Activated T-helper 1 cell treated with anti-CD3 and anti-CD28 coated beads, Interleukin-12 subunit alpha, Interleukin-12 subunit beta, Interleukin-2, Interleukin-4 antibody, amounts not matched to agents 30 ng/mL and 10 ng/mL and 1 ng/mL, durations not matched to agents 14 hours and 24 hours and 36 hours (primary cell): Measurements from ENCODE around the gene EXOC6B. TPM values are rescaled to one million over a fixed set of nuclear protein-coding genes. Genes with fewer than 3 reads are reported as not detected.
"Not testable (repeated sequence)": the region's sequence is repeated elsewhere in the genome, so short reads cannot be mapped to it uniquely, and the experiment has no call there.

Experiments used
- DNase-seq: peaks from one replicate; pipeline ENCODE4 v3.0.0; 2021; ENCODE audit warnings: low spot score
- H3K27ac Mint-ChIP-seq: one replicate; pipeline ENCODE4 v1.8.0; 2021; ENCODE audit warnings: mild to moderate bottlenecking, mixed read lengths
- H3K27me3 Mint-ChIP-seq: one replicate; pipeline ENCODE4 v1.8.0; 2022; ENCODE audit warnings: mild to moderate bottlenecking, moderate library complexity, mixed read lengths; ENCODE audit not compliant: insufficient read depth
- H3K36me3 Mint-ChIP-seq: one replicate; pipeline ENCODE4 v1.8.0; 2021; ENCODE audit warnings: low read depth, mixed read lengths
- H3K4me1 Mint-ChIP-seq: one replicate; pipeline ENCODE4 v1.8.0; 2021; ENCODE audit warnings: low read depth, mixed read lengths
- H3K4me3 Mint-ChIP-seq: one replicate; pipeline ENCODE4 v1.8.0; 2021; ENCODE audit warnings: mild to moderate bottlenecking, moderate library complexity, mixed read lengths
- H3K9me3 Mint-ChIP-seq: one replicate; pipeline ENCODE4 v1.8.0; 2021; ENCODE audit warnings: mixed read lengths
- intact Hi-C: fragments of 100-400 bp; cut with micrococcal nuclease; formaldehyde crosslinking; loops from one replicate; pipeline ENCODE4 v1.15.1; 2024
- total RNA-seq: library from RNA; stranded (reverse); gene quantifications from 2 replicates; pipeline ENCODE4 v1.2.3, GENCODE V29; 2022

EXOC6B gene
- total RNA-seq, 1 donor from 2014 or later, result 7.7 TPM

DNA sequence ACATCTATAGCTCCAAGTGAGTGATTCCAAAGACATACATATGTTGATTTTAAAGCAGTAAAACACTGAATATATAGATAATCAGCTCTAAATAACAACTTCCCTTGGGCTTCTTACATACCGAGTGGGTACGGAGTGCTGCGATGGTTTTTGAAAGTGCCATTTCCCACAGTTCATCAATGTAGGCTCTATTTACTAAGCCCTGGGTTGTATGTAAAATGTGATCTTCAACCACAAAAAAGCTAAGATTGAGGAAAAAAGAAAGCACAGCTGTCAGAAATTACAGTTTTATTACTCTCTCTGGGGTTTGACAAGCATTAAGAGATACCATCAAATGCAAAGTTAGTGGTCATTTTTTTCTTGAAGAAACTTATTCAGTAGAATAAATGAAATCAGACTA lies 312.8 kb downstream of the EXOC6B start:
- no peaks in the 10 kb centered on the region for H3K4me1 Mint-ChIP-seq
- DNase-seq, result no peak
- no peaks in the 10 kb centered on the region for H3K27me3 Mint-ChIP-seq
- intact Hi-C loops, result no loop called here
- H3K4me3 Mint-ChIP-seq, result no peak overlapping the region
- H3K27ac Mint-ChIP-seq, result no peak overlapping the region
- H3K36me3 Mint-ChIP-seq, result no peaks in the 10 kb centered on the region
- no peaks in the 10 kb centered on the region for H3K9me3 Mint-ChIP-seq

DNA sequence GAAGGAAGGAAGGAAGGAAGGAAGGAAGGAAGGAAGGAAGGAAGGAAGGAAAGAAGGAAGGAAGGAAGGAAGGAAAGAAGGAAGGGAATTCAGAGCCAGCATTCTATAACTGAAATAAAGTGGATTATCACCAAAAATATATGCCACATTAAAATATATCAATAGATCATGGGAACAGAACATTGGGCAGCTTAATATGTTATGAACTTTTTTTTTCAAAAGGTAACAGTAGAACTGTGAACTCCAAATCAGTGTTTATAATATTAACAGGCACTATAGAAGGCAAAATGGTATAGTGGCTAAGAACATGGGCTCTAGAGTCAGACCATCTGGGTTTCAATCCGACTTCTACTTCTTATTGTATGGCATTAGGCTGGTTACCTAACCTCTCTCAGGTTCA lies 313.5 kb downstream of the EXOC6B start:
- Mint-ChIP-seq H3K4me3 (no peak overlapping the region), H3K9me3 (no peaks in the 10 kb centered on the region), H3K27ac (no peak overlapping the region), H3K27me3 (no peaks in the 10 kb centered on the region), H3K36me3 (no peaks in the 10 kb centered on the region), H3K4me1 (no peaks in the 10 kb centered on the region)
- DNase-seq, result no peak
- intact Hi-C loops, result no loop called here

DNA sequence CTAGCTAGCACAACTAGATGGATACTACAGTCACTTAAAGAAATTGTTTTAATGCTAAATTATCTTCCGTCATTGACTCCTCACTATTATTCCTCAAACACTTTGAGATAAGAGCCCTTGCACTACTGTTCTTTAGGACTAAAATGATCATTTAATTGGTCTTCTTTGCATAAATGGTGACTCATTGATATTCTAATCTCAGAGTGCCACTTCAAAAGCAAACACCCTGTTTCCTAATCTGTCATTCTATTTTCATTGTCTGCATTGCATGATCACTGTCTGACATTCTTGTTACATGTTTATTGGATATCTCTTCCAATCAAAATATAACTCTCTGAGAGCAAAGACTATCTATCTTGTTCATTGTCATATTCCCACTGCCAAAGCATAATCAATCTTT lies 313.9 kb downstream of the EXOC6B start:
- intact Hi-C loops, result no loop called here
- H3K4me1 Mint-ChIP-seq, result no peaks in the 10 kb centered on the region

DNA sequence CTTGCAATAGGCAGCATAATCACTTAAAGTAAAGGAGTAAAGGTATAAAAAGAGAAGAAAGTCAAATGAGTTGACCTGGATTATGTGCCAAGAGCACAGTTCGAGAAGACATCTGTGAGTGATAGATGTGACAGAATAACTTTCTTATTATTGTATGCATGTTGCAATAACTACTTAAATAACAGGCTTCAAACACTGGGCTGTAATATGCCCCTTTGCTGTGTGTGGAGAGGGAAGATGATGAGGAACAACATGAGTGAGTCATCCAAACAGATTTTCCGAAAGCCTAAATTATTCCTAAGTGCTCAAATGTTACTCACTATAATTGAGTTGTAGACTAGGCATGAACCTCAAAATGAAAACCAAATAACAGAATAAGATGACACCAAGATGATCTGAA lies 328.1 kb downstream of the EXOC6B start:
- Mint-ChIP-seq H3K9me3 (no peaks in the 10 kb centered on the region), H3K4me3 (no peak overlapping the region), H3K4me1 (no peaks in the 10 kb centered on the region), H3K27me3 (no peaks in the 10 kb centered on the region), H3K36me3 (no peaks in the 10 kb centered on the region), H3K27ac (no peak overlapping the region)
- intact Hi-C loops, result no loop called here
- DNase-seq, result no peak

More for the DNA sequence above, 313.9 kb downstream of the EXOC6B start:
- Mint-ChIP-seq H3K27me3 (no peaks in the 10 kb centered on the region), H3K27ac (no peak overlapping the region), H3K4me3 (no peak overlapping the region), H3K9me3 (no peaks in the 10 kb centered on the region), H3K36me3 (no peaks in the 10 kb centered on the region)
- DNase-seq, result no peak

DNA sequence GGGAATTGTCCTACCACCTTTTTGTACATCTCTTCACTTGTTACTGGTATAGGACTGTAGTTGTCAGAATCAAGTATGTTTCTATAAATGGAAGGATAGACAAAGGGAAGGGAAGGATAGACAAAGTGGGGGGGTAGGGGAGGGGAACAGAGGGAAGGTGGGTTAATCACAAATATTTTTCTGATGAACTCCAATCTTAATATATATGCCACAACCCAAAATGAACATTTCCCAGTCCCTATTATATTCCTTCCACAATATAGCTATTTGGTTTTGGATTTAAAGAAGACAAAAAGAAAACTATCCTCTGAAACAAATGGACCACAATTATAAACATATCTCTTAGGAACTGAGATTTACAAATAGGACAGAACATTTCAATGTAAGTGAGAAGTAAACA lies 329.4 kb downstream of the EXOC6B start:
- Mint-ChIP-seq H3K27ac (no peak overlapping the region), H3K27me3 (no peaks in the 10 kb centered on the region), H3K4me1 (no peaks in the 10 kb centered on the region), H3K9me3 (no peaks in the 10 kb centered on the region), H3K4me3 (no peak overlapping the region), H3K36me3 (no peaks in the 10 kb centered on the region)
- no peak for DNase-seq
- intact Hi-C loops, result no loop called here

DNA sequence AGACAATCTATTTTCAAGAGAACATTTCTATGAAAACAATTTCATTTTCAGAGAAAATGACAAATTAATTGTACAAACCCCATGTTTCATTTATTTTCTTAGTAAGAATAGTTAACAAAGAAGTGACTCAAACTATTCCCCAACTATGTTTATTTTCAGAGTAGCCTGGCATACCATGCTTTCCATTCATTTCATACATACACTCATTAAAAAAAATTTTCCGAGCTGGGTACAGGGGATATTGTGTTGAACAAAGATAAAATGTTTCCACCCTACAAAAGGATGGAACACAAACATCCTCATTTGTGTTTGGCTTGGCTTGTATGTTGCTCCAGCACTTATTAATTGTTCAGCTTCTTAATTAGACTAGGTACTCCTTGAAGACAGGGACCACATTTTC lies 331.4 kb downstream of the EXOC6B start:
- no peak for DNase-seq
- Mint-ChIP-seq H3K4me1 (no peaks in the 10 kb centered on the region), H3K27me3 (no peaks in the 10 kb centered on the region), H3K4me3 (no peak overlapping the region), H3K36me3 (no peaks in the 10 kb centered on the region), H3K27ac (no peak overlapping the region), H3K9me3 (no peaks in the 10 kb centered on the region)
- intact Hi-C loops, result no loop called here

DNA sequence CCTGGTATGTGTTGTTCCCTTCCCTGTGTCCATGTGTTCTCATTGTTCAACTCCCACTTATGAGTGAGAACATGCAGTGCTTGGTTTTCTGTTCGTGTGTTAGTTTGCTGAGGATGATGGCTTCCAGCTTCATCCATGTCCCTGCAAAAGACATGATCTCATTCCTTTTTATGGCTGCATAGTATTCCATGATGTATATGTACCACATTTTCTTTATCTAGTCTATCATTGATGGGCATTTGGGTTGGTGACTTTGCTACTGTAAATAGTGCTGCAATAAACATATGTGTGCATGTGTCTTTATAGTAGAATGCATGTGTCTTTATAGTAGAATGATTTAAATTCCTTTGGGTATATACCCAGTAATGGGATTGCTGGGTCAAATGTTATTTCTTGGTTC lies 341.2 kb downstream of the EXOC6B start:
- DNase-seq, H3K27me3 Mint-ChIP-seq, H3K9me3 Mint-ChIP-seq, H3K4me1 Mint-ChIP-seq, intact Hi-C loops, H3K36me3 Mint-ChIP-seq, H3K4me3 Mint-ChIP-seq, H3K27ac Mint-ChIP-seq: not testable (repeated sequence)

DNA sequence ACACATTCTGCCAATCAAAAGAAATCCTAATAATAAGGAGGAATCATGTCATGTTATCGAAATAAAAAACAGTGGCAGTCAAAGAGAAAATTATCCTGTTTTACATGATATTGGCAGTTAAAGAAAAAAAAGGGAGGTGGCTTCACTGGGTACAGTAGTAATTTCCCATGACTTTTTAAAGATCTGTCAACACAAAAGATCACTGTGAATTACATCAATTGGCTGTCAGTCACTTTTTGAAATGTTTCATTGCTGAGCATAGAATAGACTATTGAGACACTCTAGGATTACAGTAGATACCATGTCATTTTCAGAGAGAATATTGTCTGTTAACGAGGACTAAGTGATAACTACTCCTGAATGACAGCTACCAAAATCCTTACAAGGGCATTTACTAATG lies 342.5 kb downstream of the EXOC6B start:
- Mint-ChIP-seq H3K36me3 (no peaks in the 10 kb centered on the region), H3K27ac (no peak overlapping the region), H3K9me3 (peaks cover 4% of the 10 kb centered on the region), H3K4me3 (no peak overlapping the region), H3K4me1 (no peaks in the 10 kb centered on the region), H3K27me3 (no peaks in the 10 kb centered on the region)
- intact Hi-C loops, result no loop called here
- DNase-seq, result no peak

DNA sequence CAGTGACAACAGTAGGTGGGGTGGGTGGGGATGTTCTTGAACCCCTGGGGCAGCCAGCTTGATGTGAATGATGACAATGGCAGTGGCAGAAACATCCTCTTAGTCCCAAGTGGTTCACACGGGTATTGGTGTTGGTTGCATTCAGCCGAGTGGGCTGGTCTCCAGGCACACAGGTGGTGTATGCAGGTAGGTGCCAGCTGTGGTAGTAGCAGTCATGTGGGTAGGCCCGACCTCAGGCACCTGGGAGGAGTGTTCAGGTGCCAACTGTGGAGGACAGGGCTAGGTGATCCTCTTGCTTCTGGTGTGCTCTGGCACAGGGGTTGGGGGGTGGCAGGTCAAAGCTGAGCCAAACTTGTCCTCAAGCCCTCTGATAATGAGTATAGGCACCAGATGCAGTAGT lies 350.6 kb downstream of the EXOC6B start:
- intact Hi-C loops, result no loop called here
- no peak for DNase-seq
- no peaks in the 10 kb centered on the region for H3K27me3 Mint-ChIP-seq
- H3K27ac Mint-ChIP-seq, result no peak overlapping the region
- H3K4me1 Mint-ChIP-seq, result no peaks in the 10 kb centered on the region
- H3K9me3 Mint-ChIP-seq, result peaks cover 42% of the 10 kb centered on the region
- no peaks in the 10 kb centered on the region for H3K36me3 Mint-ChIP-seq
- H3K4me3 Mint-ChIP-seq, result no peak overlapping the region

DNA sequence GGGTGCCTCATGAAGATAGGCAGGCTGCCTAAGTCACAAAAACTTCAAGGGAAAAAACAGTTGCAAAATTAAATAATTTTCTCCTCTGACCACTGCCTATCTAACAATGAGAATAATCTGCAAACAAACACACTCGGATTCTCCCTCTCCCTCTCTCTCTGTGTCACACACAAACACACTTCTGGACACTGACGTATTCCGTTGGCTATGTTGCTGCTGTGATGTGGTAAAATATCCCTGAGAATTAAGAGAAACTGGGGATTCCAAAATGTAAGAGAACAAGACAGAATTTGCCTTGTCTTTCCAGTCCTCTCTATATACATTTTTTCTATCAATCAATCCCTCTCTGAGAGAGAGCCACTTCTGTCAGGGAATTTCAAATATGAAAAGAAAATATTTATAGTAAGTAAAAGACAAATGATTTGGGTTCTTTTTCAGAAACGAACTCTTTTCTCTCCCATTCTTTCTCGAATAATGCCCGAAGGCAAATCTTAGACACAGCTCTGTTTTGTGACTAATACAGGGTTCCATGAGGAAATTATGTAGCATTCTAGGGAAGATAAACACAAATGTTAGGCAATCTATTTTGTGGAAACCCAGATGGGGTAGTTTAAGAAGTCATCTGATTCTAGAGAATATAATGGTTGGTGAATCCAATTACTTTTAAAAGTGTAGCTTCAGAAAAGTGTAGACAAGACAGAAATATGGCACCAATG lies 367.9 kb downstream of the EXOC6B start:
- no peaks in the 10 kb centered on the region for H3K27me3 Mint-ChIP-seq
- no peak for DNase-seq
- no peaks in the 10 kb centered on the region for H3K36me3 Mint-ChIP-seq
- intact Hi-C loops, result no loop called here
- H3K4me3 Mint-ChIP-seq, result no peak overlapping the region
- H3K4me1 Mint-ChIP-seq, result no peaks in the 10 kb centered on the region
- no peaks in the 10 kb centered on the region for H3K9me3 Mint-ChIP-seq
- no peak overlapping the region for H3K27ac Mint-ChIP-seq

DNA sequence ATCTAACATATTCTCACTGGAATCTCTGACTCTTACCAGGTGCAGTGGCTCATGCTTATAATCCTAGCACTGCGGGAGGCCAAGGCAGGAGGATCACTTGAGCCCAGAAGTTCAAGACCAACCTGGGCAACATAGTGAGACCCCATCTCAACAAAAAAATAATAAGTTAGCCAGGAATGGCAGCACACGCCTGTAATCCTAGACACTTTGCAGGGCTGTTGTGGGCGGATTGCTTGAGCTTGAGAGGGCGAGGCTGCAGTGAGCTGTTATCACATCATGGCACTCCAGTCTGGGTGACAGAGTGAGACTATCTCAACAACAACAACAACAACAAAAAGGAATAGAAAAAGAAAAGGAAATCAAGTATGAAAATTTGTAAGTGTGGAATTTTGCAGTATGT lies 371.6 kb downstream of the EXOC6B start:
- H3K4me3 Mint-ChIP-seq, result no peak overlapping the region

DNA sequence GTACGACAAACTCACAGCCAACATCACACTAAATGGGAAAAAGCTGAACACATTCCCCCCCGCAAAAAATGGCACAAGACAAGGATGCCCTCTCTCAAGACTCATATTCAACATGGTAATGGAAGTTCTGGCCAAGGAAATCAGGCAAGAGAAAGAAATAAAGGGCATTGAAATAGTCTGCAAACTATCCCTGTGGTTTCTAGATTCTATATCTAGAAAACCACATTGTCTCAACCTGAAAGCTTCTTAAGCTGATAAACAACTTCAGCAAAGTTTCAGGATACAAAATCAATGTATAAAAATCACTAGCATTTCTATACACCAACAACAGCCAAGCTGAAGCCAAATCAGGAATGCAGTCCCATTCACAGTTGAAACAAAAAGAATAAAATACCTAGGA lies 383.6 kb downstream of the EXOC6B start:
- H3K4me1 Mint-ChIP-seq, result peaks cover 14% of the 10 kb centered on the region

More for the DNA sequence above, 371.6 kb downstream of the EXOC6B start:
- no peaks in the 10 kb centered on the region for H3K36me3 Mint-ChIP-seq
- H3K27ac Mint-ChIP-seq, result no peak overlapping the region
- intact Hi-C loops, result no loop called here
- H3K9me3 Mint-ChIP-seq, result no peaks in the 10 kb centered on the region
- H3K4me1 Mint-ChIP-seq, result no peaks in the 10 kb centered on the region
- no peak for DNase-seq
- no peaks in the 10 kb centered on the region for H3K27me3 Mint-ChIP-seq

DNA sequence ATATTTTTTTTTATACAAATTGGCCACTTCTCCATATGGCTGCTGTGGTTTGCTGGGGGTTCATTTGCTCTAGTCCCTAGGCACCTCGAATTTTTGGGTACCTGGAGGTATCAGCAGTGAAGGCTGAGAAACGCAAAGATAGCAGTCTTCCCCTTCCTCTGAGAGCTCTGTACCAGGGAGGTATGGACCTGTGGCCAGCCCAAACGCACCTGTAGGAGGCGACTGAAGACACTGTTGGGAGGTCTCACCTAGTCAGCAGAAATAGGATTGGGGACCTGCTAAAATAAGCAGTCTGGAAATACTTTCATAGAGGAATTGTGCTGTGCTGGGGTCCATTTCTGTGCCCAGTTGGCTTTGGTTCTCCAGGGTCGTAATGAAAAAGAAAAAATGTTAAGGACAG lies 385.9 kb downstream of the EXOC6B start:
- no peak overlapping the region for H3K27ac Mint-ChIP-seq
- intact Hi-C loops, result no loop called here
- H3K4me3 Mint-ChIP-seq, result no peak overlapping the region
- H3K9me3 Mint-ChIP-seq, result peaks cover 35% of the 10 kb centered on the region
- H3K27me3 Mint-ChIP-seq, result no peaks in the 10 kb centered on the region
- DNase-seq, result no peak
- peaks cover 14% of the 10 kb centered on the region for H3K4me1 Mint-ChIP-seq
- no peaks in the 10 kb centered on the region for H3K36me3 Mint-ChIP-seq

More for the DNA sequence above, 383.6 kb downstream of the EXOC6B start:
- H3K27ac Mint-ChIP-seq, result no peak overlapping the region
- peaks cover 27% of the 10 kb centered on the region for H3K9me3 Mint-ChIP-seq
- H3K27me3 Mint-ChIP-seq, result no peaks in the 10 kb centered on the region
- no peak for DNase-seq
- intact Hi-C loops, result no loop called here
- no peak overlapping the region for H3K4me3 Mint-ChIP-seq
- no peaks in the 10 kb centered on the region for H3K36me3 Mint-ChIP-seq

DNA sequence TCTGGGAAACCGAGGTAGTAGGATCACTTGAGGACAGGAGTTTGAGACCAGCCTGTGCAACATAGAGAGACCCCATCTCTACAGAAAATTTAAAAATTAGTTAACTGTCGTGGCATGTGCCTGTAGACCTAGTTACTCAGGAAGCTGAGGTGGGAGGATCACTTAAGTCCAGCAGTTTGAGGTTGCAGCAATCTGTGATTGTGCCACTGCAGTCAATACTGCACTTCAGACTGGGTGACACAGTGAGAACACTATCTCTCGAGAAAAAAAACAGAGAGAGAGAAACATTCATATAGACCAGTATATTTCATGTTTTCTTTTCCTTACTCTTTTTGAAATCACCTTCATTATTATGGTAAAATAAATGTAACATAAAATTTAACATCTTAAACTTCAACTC lies 387.5 kb downstream of the EXOC6B start:
- DNase-seq, result no peak
- Mint-ChIP-seq H3K4me1 (peaks cover 14% of the 10 kb centered on the region), H3K27me3 (no peaks in the 10 kb centered on the region), H3K36me3 (no peaks in the 10 kb centered on the region), H3K27ac (no peak overlapping the region), H3K9me3 (peaks cover 41% of the 10 kb centered on the region), H3K4me3 (no peak overlapping the region)
- intact Hi-C loops, result no loop called here
